HepG2 (cell line): Measurements from ENCODE around the gene FAM117A. TPM values are rescaled to one million over a fixed set of nuclear protein-coding genes. Genes with fewer than 3 reads are reported as not detected.

ENCODE experiments used
- AHDC1 ChIP-seq: sonication (generic); formaldehyde crosslinking; IDR thresholded peaks from 2 replicates; pipeline ENCODE4 v1.5.1; 2020; ENCODE audit warnings: mild to moderate bottlenecking, missing genetic modification reagents, borderline replicate concordance
- DRAP1 ChIP-seq: IDR thresholded peaks from 2 replicates; pipeline ENCODE4 v1.6.1; 2016; ENCODE audit warnings: missing genetic modification reagents, missing compliant biosample characterization
- KDM1A ChIP-seq: IDR thresholded peaks from 2 replicates; pipeline ENCODE4 v1.6.1; 2016; ENCODE audit warnings: missing compliant biosample characterization
- MEIS1 ChIP-seq: sonication (generic); formaldehyde crosslinking; IDR thresholded peaks from 2 replicates; pipeline ENCODE4 v1.9.0; 2021; ENCODE audit warnings: mild to moderate bottlenecking, missing genetic modification reagents, moderate library complexity, borderline replicate concordance
- MLX ChIP-seq: IDR thresholded peaks from 2 replicates; pipeline ENCODE4 v1.6.1; 2016
- NFAT5 ChIP-seq: sonication (generic); formaldehyde crosslinking; IDR thresholded peaks from 2 replicates; pipeline ENCODE4 v1.4.0; 2020; ENCODE audit warnings: missing genetic modification reagents
- NR2F6 ChIP-seq, 2 experiments: IDR thresholded peaks; 2 replicates each; pipeline ENCODE4 v1.6.1; 2016; ENCODE audit warnings: antibody characterized with exemption in 1 of 2, mild to moderate bottlenecking in 1 of 2
- PPARG ChIP-seq: conservative IDR thresholded peaks from 2 replicates; pipeline ENCODE4 v1.6.1; 2016; ENCODE audit warnings: missing biosample characterization, missing genetic modification reagents
- REXO4 ChIP-seq: sonication (generic); formaldehyde crosslinking; IDR thresholded peaks from 2 replicates; pipeline ENCODE4 v1.8.0; 2022; ENCODE audit warnings: missing genetic modification reagents, mild to moderate bottlenecking, borderline replicate concordance
- ZFAT ChIP-seq: sonication (generic); formaldehyde crosslinking; conservative IDR thresholded peaks from 2 replicates; pipeline ENCODE4 v1.8.1; 2023; ENCODE audit warnings: missing genetic modification reagents, inconsistent platforms
- ZFP41 ChIP-seq: sonication (generic); formaldehyde crosslinking; IDR thresholded peaks from 2 replicates; pipeline ENCODE4 v1.4.0; 2020; ENCODE audit warnings: mild to moderate bottlenecking, missing genetic modification reagents, borderline replicate concordance
- ZNF24 ChIP-seq: fragments of 450-650 bp; IDR thresholded peaks from 2 replicates; pipeline ENCODE4 v1.6.1; 2017; ENCODE audit warnings: antibody characterized with exemption, mild to moderate bottlenecking
- ZNF280B ChIP-seq: sonication (generic); formaldehyde crosslinking; IDR thresholded peaks from 2 replicates; pipeline ENCODE4 v1.5.0; 2020; ENCODE audit warnings: missing genetic modification reagents, mild to moderate bottlenecking, borderline replicate concordance
- ZNF570 ChIP-seq: sonication (generic); formaldehyde crosslinking; IDR thresholded peaks from 2 replicates; pipeline ENCODE4 v1.4.0; 2020; ENCODE audit warnings: mild to moderate bottlenecking, missing genetic modification reagents, borderline replicate concordance
- polyA plus RNA-seq, 8 experiments: library from polyadenylated mRNA; depleted of rRNA in 3 of 8; stranded (reverse) in 7 of 8; unstranded in 1 of 8; fragments of >200 nt; fragmentation: Illumina TruSeq in 4 of 8; extraction: Trizol in 4 of 8; gene quantifications; 2 replicates each; pipeline versions ENCODE4 v1.2.1 to v1.2.3, GENCODE V29; 2011 to 2016; ENCODE audit warnings: low read depth in 4 of 8, missing spikeins in 1 of 8, mixed read lengths in 1 of 8; ENCODE audit not compliant: insufficient read depth in 1 of 8
- total RNA-seq, 5 experiments: library from RNA; depleted of rRNA; stranded (reverse); fragments of >200 nt; fragmentation: Illumina TruSeq; extraction: Trizol; gene quantifications; 2 replicates each; pipeline ENCODE4 v1.2.3, GENCODE V29; 2016; ENCODE audit warnings: low read depth in 1 of 5

Gene FAM117A
- total and polyA plus RNA-seq, 2 of the 13 experiments (the other 11 are each of a cell fraction or from before 2014, with no cell fraction given), result 12.1 to 19.8 TPM

GRCh38 chr17:49677134-49677932 lies 86.6 kb downstream of the FAM117A start (continued):
- TF ChIP-seq MEIS1, result no peak
- TF ChIP-seq ZFP41 (CRISPR knock-in tag), result no peak
- peak; percentile 1; the same call in 1 of the 2 replicates for TF ChIP-seq PPARG (CRISPR knock-in tag)
- no peak for TF ChIP-seq ZFAT
- TF ChIP-seq NFAT5 (CRISPR knock-in tag), result no peak
- TF ChIP-seq AHDC1 (CRISPR knock-in tag), result no peak; the same call in 1 of the 2 replicates
- no peak for TF ChIP-seq KDM1A (CRISPR knock-in tag)
- TF ChIP-seq ZNF280B (CRISPR knock-in tag), result no peak
- no peak for TF ChIP-seq REXO4 (CRISPR knock-in tag)
- TF ChIP-seq MLX (CRISPR knock-in tag), result no peak
- no peak for TF ChIP-seq NR2F6 (IDR thresholded peaks at IDR 0.05)
- no peak for TF ChIP-seq NR2F6 (CRISPR knock-in tag; IDR thresholded peaks at IDR 0.05)
- TF ChIP-seq DRAP1, result peak; percentile 49; the same call in 1 of the 2 replicates
- no peak for TF ChIP-seq ZNF24
- no peak for TF ChIP-seq ZNF570
